ENCODE results near the gene ABL2.

- TF ChIP-seq CTCF (conservative IDR thresholded peaks at IDR 0.05 in 1 of 2, IDR thresholded peaks at IDR 0.05 in 1 of 2; ENCODE audit: extremely low read depth in 1 of 2, insufficient read depth in 1 of 2, low read depth in 1 of 2, low read length in 2 of 2) (no peak), EZH2 (IDR thresholded peaks at IDR 0.05; ENCODE audit: borderline replicate concordance, low read length) (no peak)
These were observed 5.4 kb upstream of the ABL2 start for GRCh38 chr1:179234863-179235262.

Measured in mammary epithelial cell (primary cell).